Activated naive CD4-positive, alpha-beta T cell (primary cell): Measurements from ENCODE around the gene CIB4.

Experiments used
- DNase-seq, 4 experiments: peaks; one replicate each; lab custom pipeline; 2025; lab: John Stamatoyannopoulos, UW

The CIB4 gene

GRCh38 chr2:26606847-26607190 lies 34.3 kb downstream of the CIB4 start:
- no peak for DNase-seq

GRCh38 chr2:26605999-26606846 lies 34.9 kb downstream of the CIB4 start:
- no peak for DNase-seq

- DNase-seq, result peak in 1 of 4 experiments; percentile 9
Measured at GRCh38 chr2:26605195-26605998, 35.8 kb downstream of the CIB4 start.

GRCh38 chr2:26602575-26602974 lies 38.6 kb downstream of the CIB4 start:
- no peak for DNase-seq

- no peak for DNase-seq
Measured at GRCh38 chr2:26599387-26599786, 41.8 kb downstream of the CIB4 start.

GRCh38 chr2:26598996-26599373 lies 42.2 kb downstream of the CIB4 start:
- DNase-seq, result no peak

- DNase-seq, result no peak
Measured at GRCh38 chr2:26598336-26598995, 42.7 kb downstream of the CIB4 start.

GRCh38 chr2:26597197-26597596 lies 44.0 kb downstream of the CIB4 start:
- no peak for DNase-seq

- DNase-seq, result no peak
Measured at GRCh38 chr2:26595146-26595545, 46.0 kb downstream of the CIB4 start.

GRCh38 chr2:26591619-26592505 lies 49.3 kb downstream of the CIB4 start:
- no peak for DNase-seq

GRCh38 chr2:26590980-26591618 lies 50.1 kb downstream of the CIB4 start:
- no peak for DNase-seq

- no peak for DNase-seq
Measured at GRCh38 chr2:26590508-26590907, 50.7 kb downstream of the CIB4 start.

GRCh38 chr2:26588576-26588975 lies 52.6 kb downstream of the CIB4 start:
- no peak for DNase-seq

GRCh38 chr2:26587994-26588393 lies 53.2 kb downstream of the CIB4 start:
- no peak for DNase-seq

GRCh38 chr2:26585966-26586365 lies 55.2 kb downstream of the CIB4 start:
- no peak for DNase-seq

GRCh38 chr2:26585100-26585499 lies 56.1 kb downstream of the CIB4 start:
- DNase-seq, result no peak

- no peak for DNase-seq
Measured at GRCh38 chr2:26584656-26585055, 56.5 kb downstream of the CIB4 start.

GRCh38 chr2:26584191-26584590 lies 57.0 kb downstream of the CIB4 start:
- DNase-seq, result no peak

- no peak for DNase-seq
Measured at GRCh38 chr2:26583381-26583911, 57.7 kb downstream of the CIB4 start.

GRCh38 chr2:26582890-26583289 lies 58.3 kb downstream of the CIB4 start:
- no peak for DNase-seq
